Ovary (tissue), 9 donors: ENCODE measurements around the gene CCDC138. TPM values are rescaled to one million over a fixed set of nuclear protein-coding genes. Genes with fewer than 3 reads are reported as not detected.

Experiments
- DNase-seq, 5 donors: peaks; one replicate each; pipeline ENCODE4 v3.0.0-alpha.2; 2019 to 2020
- H3K27ac ChIP-seq, 2 donors: fragments of 200-600 bp; one replicate each; pipeline versions ENCODE4 v1.5.1 to v1.8.0; 2019 to 2022
- H3K27me3 ChIP-seq: fragments of 200-600 bp; one replicate; pipeline ENCODE4 v1.8.0; 2022
- H3K36me3 ChIP-seq: fragments of 200-600 bp; sonication (generic); one replicate; pipeline ENCODE4 v1.5.1; 2019
- H3K4me1 ChIP-seq: one replicate; pipeline ENCODE4 v1.8.1; 2013; ENCODE audit warnings: mild to moderate bottlenecking, moderate library complexity; ENCODE audit not compliant: insufficient read depth
- H3K4me3 ChIP-seq: fragments of 200-600 bp; sonication (generic); one replicate; pipeline ENCODE4 v1.5.1; 2017
- H3K9me3 ChIP-seq, 2 donors: fragments of 200-600 bp in 1 of 2; sonication (generic) in 1 of 2; one replicate each; pipeline versions ENCODE4 v1.5.1 to v1.8.1; 2013 to 2019; ENCODE audit warnings: mild to moderate bottlenecking in 1 of 2, moderate library complexity in 1 of 2
- EP300 ChIP-seq: sonication (generic); formaldehyde crosslinking; IDR thresholded peaks from one replicate; pipeline ENCODE4 v1.6.1; 2017; ENCODE audit warnings: antibody characterized with exemption
- POLR2A ChIP-seq: fragments of 450-650 bp; IDR thresholded peaks from one replicate; pipeline ENCODE4 v1.6.1; 2017; ENCODE audit warnings: antibody characterized with exemption, mild to moderate bottlenecking, moderate library complexity
- WGBS, 3 donors: extraction: QIAGEN DNeasy Blood & Tissue Kit in 1 of 3; methylation state at CpG; one replicate each; pipeline versions ENCODE4 v1.1.5 to v1.1.7; 2013 to 2017; 5-methylcytosine and 5-hydroxymethylcytosine counted together
- intact Hi-C, 4 donors: fragments of 100-400 bp; cut with DNase I; formaldehyde crosslinking; loops; one replicate each; pipeline versions ENCODE4 v1.11.0 to v1.15.1; 2022 to 2023
- polyA plus RNA-seq, 2 donors: library from polyadenylated mRNA; stranded (reverse); fragments of 200-250 nt in 1 of 2; fragments of 350-450 nt in 1 of 2; fragmentation: Illumina TruSeq in 1 of 2; extraction: RNeasy Lipid Tissue Mini Kit (QIAGEN cat#74804) in 1 of 2; gene quantifications; one replicate each; pipeline ENCODE4 v1.2.3, GENCODE V29; 2013 to 2014
- total RNA-seq, 7 donors: library from RNA; depleted of rRNA in 2 of 7; stranded (reverse); fragments of >200 nt in 2 of 7; fragmentation: NEBNext Ultra II Directional in 3 of 7; extraction: Animal tissue kit (Norgen Biotek cat#: 25700) in 3 of 7; gene quantifications; one replicate each; pipeline versions ENCODE4 v1.1.0 to v1.2.4, GENCODE V29; 2016 to 2023
- TF ChIP-seq, protein P1 (sequence below), 3 donors: fragments of 450-650 bp in 2 of 3; fragments of 200-600 bp in 1 of 3; IDR thresholded peaks; one replicate each; pipeline versions ENCODE4 v1.5.1 to v1.8.0; 2016 to 2022; ENCODE audit warnings: antibody characterized with exemption in 3 of 3, mild to moderate bottlenecking in 1 of 3
- donor health status: DM: no; HTN: no; CAD: no; lungs with moderate emphysema.
- donor health status: DM: no; HTN: no; CAD: no.
- donor health status: Bipolar disorder and iron deficiency.
- donor health status: DM: yes; HTN: yes; CAD: no.
- donor health status: DM: no; HTN: no; CAD: no.
- donor health status: DM: yes; HTN: yes; CAD: no.

The CCDC138 gene
- total and polyA plus RNA-seq, 9 donors, result 1.9 to 8.6 (median 4.6) TPM

DNA sequence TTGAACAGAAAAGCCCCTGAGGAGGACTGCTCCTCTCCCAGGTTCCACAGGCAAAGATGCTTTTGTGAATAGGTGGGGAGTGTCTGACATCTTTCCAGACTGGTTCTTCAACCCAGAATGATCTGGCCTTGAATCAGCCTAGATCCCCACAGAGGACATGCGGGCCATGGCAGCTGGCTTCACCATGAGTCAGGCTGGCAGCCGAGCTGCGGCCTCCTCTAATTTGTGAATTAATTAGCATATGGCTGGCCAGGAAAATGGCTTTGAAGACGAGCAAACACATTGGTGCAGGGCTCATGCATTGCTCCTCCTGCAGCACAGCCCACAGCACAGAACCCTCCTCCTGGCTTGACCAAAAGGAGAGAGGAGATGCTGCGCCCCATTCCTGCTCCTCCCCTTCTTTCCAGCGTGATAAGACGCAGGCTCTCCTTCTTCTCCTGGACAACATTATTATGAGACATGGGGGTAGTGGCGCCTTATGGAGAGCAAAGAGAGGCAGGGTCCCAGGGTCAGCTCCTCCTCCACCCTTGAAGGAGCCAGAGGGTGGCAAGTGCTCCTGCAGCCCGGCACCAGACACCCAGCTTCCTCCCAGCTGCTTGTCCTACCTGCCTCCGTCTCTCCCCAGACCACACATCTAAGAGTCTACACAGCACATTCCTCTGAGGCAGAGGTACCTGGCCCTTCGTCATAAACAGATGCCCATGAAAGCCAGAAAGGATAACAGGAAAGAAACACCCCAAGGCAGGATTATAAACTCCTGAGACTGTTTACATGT is 135.8 kb downstream of the CCDC138 start:
- no peaks in the 10 kb centered on the region for H3K27me3 ChIP-seq
- no peak overlapping the region for H3K4me3 ChIP-seq
- H3K36me3 ChIP-seq, result no peaks in the 10 kb centered on the region
- TF ChIP-seq, protein P1, sequence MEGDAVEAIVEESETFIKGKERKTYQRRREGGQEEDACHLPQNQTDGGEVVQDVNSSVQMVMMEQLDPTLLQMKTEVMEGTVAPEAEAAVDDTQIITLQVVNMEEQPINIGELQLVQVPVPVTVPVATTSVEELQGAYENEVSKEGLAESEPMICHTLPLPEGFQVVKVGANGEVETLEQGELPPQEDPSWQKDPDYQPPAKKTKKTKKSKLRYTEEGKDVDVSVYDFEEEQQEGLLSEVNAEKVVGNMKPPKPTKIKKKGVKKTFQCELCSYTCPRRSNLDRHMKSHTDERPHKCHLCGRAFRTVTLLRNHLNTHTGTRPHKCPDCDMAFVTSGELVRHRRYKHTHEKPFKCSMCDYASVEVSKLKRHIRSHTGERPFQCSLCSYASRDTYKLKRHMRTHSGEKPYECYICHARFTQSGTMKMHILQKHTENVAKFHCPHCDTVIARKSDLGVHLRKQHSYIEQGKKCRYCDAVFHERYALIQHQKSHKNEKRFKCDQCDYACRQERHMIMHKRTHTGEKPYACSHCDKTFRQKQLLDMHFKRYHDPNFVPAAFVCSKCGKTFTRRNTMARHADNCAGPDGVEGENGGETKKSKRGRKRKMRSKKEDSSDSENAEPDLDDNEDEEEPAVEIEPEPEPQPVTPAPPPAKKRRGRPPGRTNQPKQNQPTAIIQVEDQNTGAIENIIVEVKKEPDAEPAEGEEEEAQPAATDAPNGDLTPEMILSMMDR (IDR thresholded peaks at IDR 0.05), result no peak
- H3K4me1 ChIP-seq, result no peaks in the 10 kb centered on the region
- 28 to 42% (median 39%) methylated on average over 11 of the region's 11 CpGs for WGBS, 3 donors
- intact Hi-C loops, result no loop called here
- no peaks in the 10 kb centered on the region for H3K9me3 ChIP-seq
- DNase-seq, result peak in 1 of 5 donors; percentile 5
- H3K27ac ChIP-seq, result no peak overlapping the region

GRCh38 chr2:108923019-108923700 is 136.6 kb downstream of the CCDC138 start:
- Histone ChIP-seq H3K36me3 (no peaks in the 10 kb centered on the region), H3K4me1 (no peaks in the 10 kb centered on the region), H3K4me3 (no peak overlapping the region), H3K27ac (no peak overlapping the region), H3K9me3 (no peaks in the 10 kb centered on the region), H3K27me3 (no peaks in the 10 kb centered on the region)
- intact Hi-C loops, result no loop called here
- 72 to 79% (median 78%) methylated on average over 12 of the region's 12 CpGs for WGBS, 3 donors
- peak in 1 of 5 donors; percentile 13 for DNase-seq
- TF ChIP-seq, protein P1 (IDR thresholded peaks at IDR 0.05), result no peak
- no peak for TF ChIP-seq POLR2A
- no peak for TF ChIP-seq EP300

DNA sequence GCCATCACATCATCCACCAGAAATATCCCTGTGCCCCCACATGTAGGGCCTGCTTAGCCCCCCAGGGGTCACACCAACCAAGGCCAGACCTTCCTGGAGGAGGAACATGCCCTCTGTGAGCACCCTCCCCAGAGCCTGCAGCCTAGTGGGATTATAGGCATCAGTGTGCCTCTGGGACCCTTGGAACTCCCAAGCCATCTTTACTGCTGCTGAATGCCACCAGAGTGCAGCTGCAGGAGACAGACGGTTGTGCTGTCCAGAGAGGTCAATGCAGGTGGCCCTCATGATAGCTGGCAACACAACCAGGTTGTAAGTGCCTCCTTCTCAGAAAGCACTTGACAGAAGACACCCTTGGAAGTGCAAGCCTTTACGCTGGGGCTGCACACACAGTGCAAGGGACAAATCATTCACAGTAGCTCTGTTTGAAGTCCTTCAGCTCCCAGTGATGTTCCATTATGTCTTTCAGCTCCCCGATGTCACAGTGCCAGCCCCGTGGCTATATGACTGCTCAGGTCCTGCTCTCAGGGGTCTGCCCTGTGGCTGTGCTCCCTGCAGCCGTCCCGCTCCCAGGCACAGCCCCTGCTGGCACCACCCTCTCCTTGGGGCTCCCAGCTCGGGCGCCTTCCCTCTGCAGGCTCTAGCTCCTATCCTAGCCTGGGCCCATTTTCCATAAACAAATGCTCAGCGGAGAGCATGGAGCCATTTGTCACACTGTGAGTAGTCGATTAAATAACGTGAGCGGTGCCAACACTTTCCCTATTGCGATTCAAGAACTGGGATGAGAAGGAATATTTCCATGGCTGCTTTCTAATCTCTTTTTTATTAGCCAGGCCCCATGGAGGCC is 137.4 kb downstream of the CCDC138 start:
- no peaks in the 10 kb centered on the region for H3K36me3 ChIP-seq
- no peak overlapping the region for H3K4me3 ChIP-seq
- intact Hi-C loops, result no loop called here
- TF ChIP-seq EP300, result no peak
- TF ChIP-seq POLR2A, result no peak
- TF ChIP-seq, protein P1 (IDR thresholded peaks at IDR 0.05), result no peak
- no peaks in the 10 kb centered on the region for H3K27me3 ChIP-seq
- H3K4me1 ChIP-seq, result no peaks in the 10 kb centered on the region
- no peak overlapping the region for H3K27ac ChIP-seq
- H3K9me3 ChIP-seq, result no peaks in the 10 kb centered on the region
- 84 to 87% (median 86%) methylated on average over 13 of the region's 13 CpGs for WGBS, 3 donors
- DNase-seq, result peak in 1 of 5 donors; percentile 9

- Histone ChIP-seq H3K4me3 (no peak overlapping the region), H3K9me3 (no peaks in the 10 kb centered on the region), H3K36me3 (no peaks in the 10 kb centered on the region), H3K4me1 (no peaks in the 10 kb centered on the region), H3K27ac (no peak overlapping the region), H3K27me3 (no peaks in the 10 kb centered on the region)
- WGBS, 3 donors, result 76 to 79% (median 79%) methylated on average over 14 of the region's 14 CpGs
- TF ChIP-seq, protein P1 (IDR thresholded peaks at IDR 0.05), result no peak
- TF ChIP-seq POLR2A, result no peak
- TF ChIP-seq EP300, result no peak
- intact Hi-C loops, result no loop called here
- DNase-seq, result peak in 1 of 5 donors; percentile 7
These were observed 138.1 kb downstream of the CCDC138 start for GRCh38 chr2:108924580-108925251.
